ENCODE data around the gene CNTN4. TPM values are rescaled to one million over a fixed set of nuclear protein-coding genes. Genes with fewer than 3 reads are reported as not detected.

Gene CNTN4
- total RNA-seq, 1 donor from 2014 or later = 5.2 TPM

GRCh38 chr3:2458816-2459215 is 360.1 kb downstream of the CNTN4 start:
- Mint-ChIP-seq H3K27ac (no peak overlapping the region), H3K27me3 (ENCODE audit: insufficient read depth, low read depth) (no peaks in the 10 kb centered on the region), H3K4me3 (no peak overlapping the region), H3K36me3 (no peaks in the 10 kb centered on the region), H3K4me1 (no peaks in the 10 kb centered on the region), H3K9me3 (no peaks in the 10 kb centered on the region)
- no peaks in the 10 kb centered on the region for H3K4me1 ChIP-seq
- H3K27me3 ChIP-seq = no peaks in the 10 kb centered on the region
- H2AFZ ChIP-seq (replicated peaks) = no peak overlapping the region
- H3K79me2 ChIP-seq (ENCODE audit: low read depth) = no peaks in the 10 kb centered on the region
- no peaks in the 10 kb centered on the region for H3F3A ChIP-seq (ENCODE audit: low read depth)
- no peak for DNase-seq (ENCODE audit: low spot score)
- H4K20me1 ChIP-seq (ENCODE audit: low read depth) = no peaks in the 10 kb centered on the region
- no peaks in the 10 kb centered on the region for H3K9me3 ChIP-seq (ENCODE audit: low read depth)
- H3K36me3 ChIP-seq = no peaks in the 10 kb centered on the region
- H3K4me2 ChIP-seq = no peak overlapping the region
- TF ChIP-seq EZH2phosphoT487 (IDR thresholded peaks at IDR 0.05) (no peak), EZH2 (IDR thresholded peaks at IDR 0.05) (no peak)
- TF ChIP-seq, protein P1, sequence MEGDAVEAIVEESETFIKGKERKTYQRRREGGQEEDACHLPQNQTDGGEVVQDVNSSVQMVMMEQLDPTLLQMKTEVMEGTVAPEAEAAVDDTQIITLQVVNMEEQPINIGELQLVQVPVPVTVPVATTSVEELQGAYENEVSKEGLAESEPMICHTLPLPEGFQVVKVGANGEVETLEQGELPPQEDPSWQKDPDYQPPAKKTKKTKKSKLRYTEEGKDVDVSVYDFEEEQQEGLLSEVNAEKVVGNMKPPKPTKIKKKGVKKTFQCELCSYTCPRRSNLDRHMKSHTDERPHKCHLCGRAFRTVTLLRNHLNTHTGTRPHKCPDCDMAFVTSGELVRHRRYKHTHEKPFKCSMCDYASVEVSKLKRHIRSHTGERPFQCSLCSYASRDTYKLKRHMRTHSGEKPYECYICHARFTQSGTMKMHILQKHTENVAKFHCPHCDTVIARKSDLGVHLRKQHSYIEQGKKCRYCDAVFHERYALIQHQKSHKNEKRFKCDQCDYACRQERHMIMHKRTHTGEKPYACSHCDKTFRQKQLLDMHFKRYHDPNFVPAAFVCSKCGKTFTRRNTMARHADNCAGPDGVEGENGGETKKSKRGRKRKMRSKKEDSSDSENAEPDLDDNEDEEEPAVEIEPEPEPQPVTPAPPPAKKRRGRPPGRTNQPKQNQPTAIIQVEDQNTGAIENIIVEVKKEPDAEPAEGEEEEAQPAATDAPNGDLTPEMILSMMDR (IDR thresholded peaks at IDR 0.05) = no peak
- no peak overlapping the region for H3K4me3 ChIP-seq
- no peak overlapping the region for H3K9ac ChIP-seq
- no peak overlapping the region for H3K27ac ChIP-seq

DNA sequence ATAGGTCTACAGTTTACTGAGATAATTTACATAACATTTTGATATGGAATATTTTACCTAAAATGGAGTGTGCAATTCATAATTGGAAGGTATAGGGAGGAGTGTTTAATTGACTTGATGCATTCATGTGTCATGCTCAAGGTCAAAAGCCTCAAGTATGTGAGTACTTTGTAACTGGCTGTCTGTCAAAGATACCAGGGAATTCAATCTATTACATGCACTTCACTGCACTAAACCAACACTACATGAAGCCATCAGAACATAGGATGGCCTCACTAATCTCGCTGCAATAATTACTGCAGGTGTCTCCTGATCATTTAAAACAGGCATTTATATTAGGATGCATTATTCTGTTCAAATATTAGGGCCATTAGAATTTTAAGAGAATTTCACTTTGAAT is 367.2 kb downstream of the CNTN4 start:
- Histone ChIP-seq H3K9me3 (ENCODE audit: low read depth) (no peaks in the 10 kb centered on the region), H3K79me2 (ENCODE audit: low read depth) (no peaks in the 10 kb centered on the region), H3K27ac (no peak overlapping the region), H3K4me2 (no peak overlapping the region), H3K27me3 (no peaks in the 10 kb centered on the region), H3K36me3 (no peaks in the 10 kb centered on the region), H4K20me1 (ENCODE audit: low read depth) (no peaks in the 10 kb centered on the region), H3F3A (ENCODE audit: low read depth) (no peaks in the 10 kb centered on the region), H2AFZ (replicated peaks) (no peak overlapping the region), H3K4me1 (no peaks in the 10 kb centered on the region), H3K4me3 (no peak overlapping the region), H3K9ac (no peak overlapping the region)
- Mint-ChIP-seq H3K27me3 (ENCODE audit: insufficient read depth, low read depth) (no peaks in the 10 kb centered on the region), H3K36me3 (no peaks in the 10 kb centered on the region), H3K9me3 (no peaks in the 10 kb centered on the region), H3K4me1 (peaks cover 14% of the 10 kb centered on the region), H3K27ac (no peak overlapping the region), H3K4me3 (no peak overlapping the region)
- TF ChIP-seq, protein P1 (IDR thresholded peaks at IDR 0.05) = no peak
- no peak for TF ChIP-seq EZH2 (IDR thresholded peaks at IDR 0.05)
- no peak for TF ChIP-seq EZH2phosphoT487 (IDR thresholded peaks at IDR 0.05)
- DNase-seq (ENCODE audit: low spot score) = no peak

GRCh38 chr3:2468816-2469215 is 370.1 kb downstream of the CNTN4 start:
- H3K4me1 ChIP-seq = no peaks in the 10 kb centered on the region
- peaks cover 30% of the 10 kb centered on the region for H3K4me1 Mint-ChIP-seq
- no peak for DNase-seq (ENCODE audit: low spot score)
- no peaks in the 10 kb centered on the region for H3K36me3 Mint-ChIP-seq
- no peak overlapping the region for H3K4me3 ChIP-seq
- H3K79me2 ChIP-seq (ENCODE audit: low read depth) = no peaks in the 10 kb centered on the region
- no peak overlapping the region for H3K27ac Mint-ChIP-seq
- H4K20me1 ChIP-seq (ENCODE audit: low read depth) = no peaks in the 10 kb centered on the region
- TF ChIP-seq, protein P1 (IDR thresholded peaks at IDR 0.05) = no peak
- TF ChIP-seq EZH2 (IDR thresholded peaks at IDR 0.05) = no peak
- TF ChIP-seq EZH2phosphoT487 (IDR thresholded peaks at IDR 0.05) = no peak
- H3K4me2 ChIP-seq = no peak overlapping the region
- H3K36me3 ChIP-seq = no peaks in the 10 kb centered on the region
- H3K27ac ChIP-seq = no peak overlapping the region
- H3K4me3 Mint-ChIP-seq = no peak overlapping the region
- no peaks in the 10 kb centered on the region for H3F3A ChIP-seq (ENCODE audit: low read depth)
- no peak overlapping the region for H3K9ac ChIP-seq
- no peaks in the 10 kb centered on the region for H3K9me3 ChIP-seq (ENCODE audit: low read depth)
- no peaks in the 10 kb centered on the region for H3K9me3 Mint-ChIP-seq
- no peaks in the 10 kb centered on the region for H3K27me3 Mint-ChIP-seq (ENCODE audit: insufficient read depth, low read depth)
- H2AFZ ChIP-seq (replicated peaks) = no peak overlapping the region
- no peaks in the 10 kb centered on the region for H3K27me3 ChIP-seq
